SK-N-SH (cell line): ENCODE data around the gene PLCZ1. TPM values are rescaled to one million over a fixed set of nuclear protein-coding genes. Genes with fewer than 3 reads are reported as not detected.

Source experiments
- CTCF ChIA-PET: fragments of 300-600, 350-600 bp; formaldehyde crosslinking; extraction: SDS; loops from one replicate; lab custom pipeline; 2021; lab: Yijun Ruan, JAX
- POLR2A ChIA-PET: fragments of 350-600 bp; sonication (Branson Sonifier 250); formaldehyde crosslinking; extraction: SDS; loops from one replicate; lab custom pipeline; 2020; ENCODE audit warnings: antibody characterized with exemption, inconsistent platforms; lab: Yijun Ruan, JAX
- DNase-seq: peaks from one replicate; pipeline ENCODE4 v3.0.0; 2012
- H2AFZ ChIP-seq: fragments of 200-600 bp; sonication (generic); 2 replicates; pipeline ENCODE4 v1.8.1; 2016; ENCODE audit warnings: antibody characterized with exemption, mild to moderate bottlenecking, low read depth
- H3F3A ChIP-seq: fragments of 200-600 bp; sonication (generic); replicated peaks from 2 replicates; pipeline ENCODE3; 2016; ENCODE audit warnings: antibody characterized with exemption, mild to moderate bottlenecking; ENCODE audit not compliant: insufficient read depth
- H3K27ac ChIP-seq, 2 experiments: fragments of 200-500 bp in 1 of 2; fragments of 200-600 bp in 1 of 2; sonication (Bioruptor generic) in 1 of 2; sonication (generic), shearing (Covaris generic) in 1 of 2; 2 replicates each; pipeline versions ENCODE4 v1.5.1 to v1.6.1; 2014 to 2016; ENCODE audit warnings: low read depth in 2 of 2, inconsistent platforms in 1 of 2, low read length in 1 of 2, mild to moderate bottlenecking in 1 of 2, mixed read lengths in 1 of 2
- H3K27me3 ChIP-seq: fragments of 200-600 bp; sonication (generic), shearing (Covaris generic); 2 replicates; pipeline ENCODE4 v1.6.1; 2016; ENCODE audit warnings: mixed run types; ENCODE audit not compliant: insufficient read depth
- H3K36me3 ChIP-seq, 2 experiments: fragments of 200-500 bp in 1 of 2; fragments of 200-600 bp in 1 of 2; sonication (Bioruptor generic) in 1 of 2; sonication (generic) in 1 of 2; replicated peaks in 1 of 2; 2 replicates each; pipeline versions ENCODE3 to v1.5.1; 2014 to 2016; ENCODE audit warnings: low read length in 1 of 2, mild to moderate bottlenecking in 1 of 2; ENCODE audit not compliant: insufficient read depth in 2 of 2, control insufficient read depth in 1 of 2
- H3K4me1 ChIP-seq, 2 experiments: fragments of 200-500 bp in 1 of 2; fragments of 200-600 bp in 1 of 2; sonication (Bioruptor generic) in 1 of 2; sonication (generic), shearing (Covaris generic) in 1 of 2; 2 replicates each; pipeline versions ENCODE4 v1.5.1 to v1.6.1; 2014 to 2016; ENCODE audit warnings: low read depth in 1 of 2, low read length in 1 of 2, mixed run types in 1 of 2; ENCODE audit not compliant: insufficient read depth in 2 of 2, control insufficient read depth in 1 of 2
- H3K4me2 ChIP-seq: fragments of 200-600 bp; sonication (generic), shearing (Covaris generic); 2 replicates; pipeline ENCODE4 v1.6.1; 2017; ENCODE audit warnings: mixed run types
- H3K4me3 ChIP-seq, 2 experiments: fragments of 200-500 bp in 1 of 2; fragments of 200-600 bp in 1 of 2; sonication (Bioruptor generic) in 1 of 2; sonication (generic), shearing (Covaris generic) in 1 of 2; 2 replicates each; pipeline versions ENCODE4 v1.5.1 to v1.8.1; 2014 to 2016; ENCODE audit warnings: low read depth in 2 of 2, inconsistent platforms in 1 of 2, low read length in 1 of 2, mild to moderate bottlenecking in 1 of 2, mixed read lengths in 1 of 2, moderate library complexity in 1 of 2
- H3K79me2 ChIP-seq: fragments of 200-600 bp; sonication (generic); 2 replicates; pipeline ENCODE4 v1.8.1; 2017; ENCODE audit warnings: mild to moderate bottlenecking; ENCODE audit not compliant: insufficient read depth
- H3K9ac ChIP-seq: fragments of 200-600 bp; sonication (generic); 2 replicates; pipeline ENCODE4 v1.6.1; 2017; ENCODE audit warnings: mixed run types
- H3K9me2 ChIP-seq: fragments of 200-600 bp; sonication (generic); 2 replicates; pipeline ENCODE4 v1.6.1; 2017; ENCODE audit warnings: mixed run types
- H3K9me3 ChIP-seq: fragments of 200-600 bp; sonication (generic); 2 replicates; pipeline ENCODE4 v1.6.1; 2017; ENCODE audit warnings: mixed run types, mild to moderate bottlenecking, moderate library complexity
- H4K20me1 ChIP-seq: fragments of 200-600 bp; sonication (generic); 2 replicates; pipeline ENCODE4 v1.6.1; 2017; ENCODE audit warnings: mild to moderate bottlenecking, mixed run types; ENCODE audit not compliant: insufficient read depth
- CHD2 ChIP-seq: fragments of 150-350 bp; IDR thresholded peaks from 2 replicates; pipeline ENCODE4 v1.6.1; 2018; ENCODE audit warnings: low read length; ENCODE audit not compliant: partially characterized antibody
- EZH2phosphoT487 ChIP-seq: fragments of 200-600 bp; sonication (generic); IDR thresholded peaks from 2 replicates; pipeline ENCODE4 v1.6.1; 2017; ENCODE audit warnings: low read depth, mixed run types, mild to moderate bottlenecking, antibody characterized with exemption, moderate library complexity, borderline replicate concordance
- FOSL2 ChIP-seq: IDR thresholded peaks from 2 replicates; pipeline ENCODE4 v1.4.0; 2012; ENCODE audit warnings: low read depth, mild to moderate bottlenecking, moderate library complexity, borderline replicate concordance
- FOXM1 ChIP-seq: IDR thresholded peaks from 2 replicates; pipeline ENCODE4 v1.4.0; 2012; ENCODE audit warnings: low read depth, mild to moderate bottlenecking
- JUND ChIP-seq: IDR thresholded peaks from 2 replicates; pipeline ENCODE4 v1.4.0; 2012
- MEF2A ChIP-seq: IDR thresholded peaks from 2 replicates; pipeline ENCODE4 v1.4.0; 2012; ENCODE audit warnings: low read depth, borderline replicate concordance
- NRF1 ChIP-seq: IDR thresholded peaks from 2 replicates; pipeline ENCODE4 v1.6.1; 2012; ENCODE audit warnings: low read depth, mild to moderate bottlenecking, low read length
- RFX5 ChIP-seq: IDR thresholded peaks from 2 replicates; pipeline ENCODE4 v1.6.1; 2012; ENCODE audit warnings: mild to moderate bottlenecking, improper control_type of control experiment, low read length
- RXRA ChIP-seq: IDR thresholded peaks from 2 replicates; pipeline ENCODE4 v1.4.0; 2012; ENCODE audit warnings: low read depth, mild to moderate bottlenecking, borderline replicate concordance
- TAF1 ChIP-seq: IDR thresholded peaks from 2 replicates; pipeline ENCODE4 v1.6.1; 2012; ENCODE audit warnings: low read depth, mild to moderate bottlenecking, low read length, moderate library complexity, borderline replicate concordance
- TCF12 ChIP-seq: IDR thresholded peaks from 2 replicates; pipeline ENCODE4 v1.4.0; 2012
- YY1 ChIP-seq: IDR thresholded peaks from 2 replicates; pipeline ENCODE4 v1.4.0; 2012; ENCODE audit warnings: low read depth, mild to moderate bottlenecking
- WGBS: methylation state at CpG from one replicate; pipeline ENCODE4 v1.1.6; 2017; ENCODE audit warnings: low lambda C conversion rate; 5-methylcytosine and 5-hydroxymethylcytosine counted together
- polyA plus RNA-seq, 3 experiments: library from polyadenylated mRNA; depleted of rRNA; stranded (reverse); fragments of >200 nt; gene quantifications; 2 replicates each; pipeline ENCODE4 v1.2.3, GENCODE V29; 2012
- TF ChIP-seq, protein P1 (sequence below): fragments of 200-600 bp; sonication (generic); IDR thresholded peaks from 2 replicates; pipeline ENCODE4 v1.6.1; 2017; ENCODE audit warnings: antibody characterized with exemption, mild to moderate bottlenecking, moderate library complexity
- TF ChIP-seq, protein P2 (sequence below): IDR thresholded peaks from 2 replicates; pipeline ENCODE4 v1.4.0; 2012; ENCODE audit warnings: low read depth, borderline replicate concordance
- TF ChIP-seq, protein P3 (sequence below): IDR thresholded peaks from 2 replicates; pipeline ENCODE4 v1.4.0; 2012; ENCODE audit warnings: low read depth, borderline replicate concordance
- TF ChIP-seq, protein P4 (sequence below): IDR thresholded peaks from 2 replicates; pipeline ENCODE4 v1.4.0; 2012; ENCODE audit warnings: low read depth
- TF ChIP-seq, protein P5 (sequence below): fragments of 150-350 bp; IDR thresholded peaks from 2 replicates; pipeline ENCODE4 v1.6.1; 2016; ENCODE audit warnings: mild to moderate bottlenecking, low read depth, low read length

The PLCZ1 gene
- polyA plus RNA-seq, 1 of the 3 experiments (the other 2 are of a cell fraction): 0.15 TPM

DNA sequence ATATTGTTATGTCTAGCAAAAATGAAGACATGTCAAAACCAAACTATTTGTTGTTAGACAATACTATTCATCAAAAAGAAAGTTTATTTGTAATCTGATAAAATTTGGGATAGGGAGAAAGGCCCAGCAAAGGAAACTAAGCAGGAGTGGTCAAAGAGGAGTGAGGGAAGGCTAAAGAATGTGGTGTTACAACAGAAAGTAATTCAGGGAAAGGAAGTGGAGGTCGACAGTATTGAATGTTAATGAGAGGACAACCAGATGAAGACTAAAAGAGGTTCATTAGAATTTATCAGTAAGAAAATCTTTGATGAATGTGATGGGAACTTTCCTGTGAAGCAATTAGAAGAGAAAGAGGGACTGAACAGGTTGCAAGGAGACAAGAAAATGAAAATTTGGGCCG is 33.9 kb downstream of the PLCZ1 start:
- Histone ChIP-seq H3K4me3 (no peak overlapping the region), H3K4me1 (no peaks in the 10 kb centered on the region; a peak in 1 of 4 replicates), H3K27me3 (no peaks in the 10 kb centered on the region), H2AFZ (no peak overlapping the region), H3K9me3 (peaks cover under 1% of the 10 kb centered on the region; the same call in 1 of the 2 replicates), H3K9ac (no peak overlapping the region), H3K27ac (no peak overlapping the region), H3K79me2 (no peaks in the 10 kb centered on the region), H3K9me2 (0 out of 2 replicates have a peak, but pooled peaks cover 4% of the 10 kb centered on the region), H4K20me1 (no peaks in the 10 kb centered on the region), H3F3A (no peaks in the 10 kb centered on the region), H3K4me2 (no peak overlapping the region), H3K36me3 (no peaks in the 10 kb centered on the region)
- POLR2A ChIA-PET: no interaction called here
- DNase-seq: no peak
- CTCF ChIA-PET: no interaction called here
- TF ChIP-seq JUND (no peak), NRF1 (no peak)
- TF ChIP-seq, protein P1, sequence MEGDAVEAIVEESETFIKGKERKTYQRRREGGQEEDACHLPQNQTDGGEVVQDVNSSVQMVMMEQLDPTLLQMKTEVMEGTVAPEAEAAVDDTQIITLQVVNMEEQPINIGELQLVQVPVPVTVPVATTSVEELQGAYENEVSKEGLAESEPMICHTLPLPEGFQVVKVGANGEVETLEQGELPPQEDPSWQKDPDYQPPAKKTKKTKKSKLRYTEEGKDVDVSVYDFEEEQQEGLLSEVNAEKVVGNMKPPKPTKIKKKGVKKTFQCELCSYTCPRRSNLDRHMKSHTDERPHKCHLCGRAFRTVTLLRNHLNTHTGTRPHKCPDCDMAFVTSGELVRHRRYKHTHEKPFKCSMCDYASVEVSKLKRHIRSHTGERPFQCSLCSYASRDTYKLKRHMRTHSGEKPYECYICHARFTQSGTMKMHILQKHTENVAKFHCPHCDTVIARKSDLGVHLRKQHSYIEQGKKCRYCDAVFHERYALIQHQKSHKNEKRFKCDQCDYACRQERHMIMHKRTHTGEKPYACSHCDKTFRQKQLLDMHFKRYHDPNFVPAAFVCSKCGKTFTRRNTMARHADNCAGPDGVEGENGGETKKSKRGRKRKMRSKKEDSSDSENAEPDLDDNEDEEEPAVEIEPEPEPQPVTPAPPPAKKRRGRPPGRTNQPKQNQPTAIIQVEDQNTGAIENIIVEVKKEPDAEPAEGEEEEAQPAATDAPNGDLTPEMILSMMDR: no peak
- 27% methylated on average over 2 of the region's 2 CpGs for WGBS

DNA sequence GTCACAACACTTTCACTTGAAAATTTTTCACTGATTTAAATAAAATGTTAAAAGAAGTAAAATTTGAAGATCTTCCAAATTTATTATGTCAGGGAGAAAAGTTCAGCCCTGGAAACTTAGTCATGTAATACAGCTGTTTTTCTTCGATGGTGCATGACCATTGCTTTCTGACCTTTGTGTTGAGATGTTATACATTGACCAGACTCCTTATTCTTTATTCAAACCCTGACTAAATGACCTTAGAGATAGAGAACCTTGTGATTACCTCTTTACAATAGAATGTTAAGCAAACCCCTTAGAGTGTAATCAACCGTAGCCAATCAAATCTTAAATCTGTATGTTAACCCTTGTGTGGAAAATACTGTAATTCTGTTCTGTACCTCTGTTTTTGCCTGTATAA is 34.5 kb downstream of the PLCZ1 start:
- Histone ChIP-seq H3K9me2 (no peaks in the 10 kb centered on the region), H3K9ac (no peak overlapping the region), H3K79me2 (no peaks in the 10 kb centered on the region), H3K9me3 (no peaks in the 10 kb centered on the region; the same call in 1 of the 2 replicates), H3K4me3 (no peak overlapping the region), H2AFZ (no peak overlapping the region), H3K36me3 (no peaks in the 10 kb centered on the region), H4K20me1 (no peaks in the 10 kb centered on the region), H3K27ac (no peak overlapping the region), H3K27me3 (no peaks in the 10 kb centered on the region), H3F3A (no peaks in the 10 kb centered on the region), H3K4me1 (no peaks in the 10 kb centered on the region; a peak in 1 of 4 replicates), H3K4me2 (no peak overlapping the region)
- no peak for DNase-seq
- WGBS: 43% methylated on average over 2 of the region's 2 CpGs
- ChIA-PET CTCF (no interaction called here), POLR2A (no interaction called here)
- TF ChIP-seq NRF1 (no peak), TAF1 (no peak)
- TF ChIP-seq, protein P2, sequence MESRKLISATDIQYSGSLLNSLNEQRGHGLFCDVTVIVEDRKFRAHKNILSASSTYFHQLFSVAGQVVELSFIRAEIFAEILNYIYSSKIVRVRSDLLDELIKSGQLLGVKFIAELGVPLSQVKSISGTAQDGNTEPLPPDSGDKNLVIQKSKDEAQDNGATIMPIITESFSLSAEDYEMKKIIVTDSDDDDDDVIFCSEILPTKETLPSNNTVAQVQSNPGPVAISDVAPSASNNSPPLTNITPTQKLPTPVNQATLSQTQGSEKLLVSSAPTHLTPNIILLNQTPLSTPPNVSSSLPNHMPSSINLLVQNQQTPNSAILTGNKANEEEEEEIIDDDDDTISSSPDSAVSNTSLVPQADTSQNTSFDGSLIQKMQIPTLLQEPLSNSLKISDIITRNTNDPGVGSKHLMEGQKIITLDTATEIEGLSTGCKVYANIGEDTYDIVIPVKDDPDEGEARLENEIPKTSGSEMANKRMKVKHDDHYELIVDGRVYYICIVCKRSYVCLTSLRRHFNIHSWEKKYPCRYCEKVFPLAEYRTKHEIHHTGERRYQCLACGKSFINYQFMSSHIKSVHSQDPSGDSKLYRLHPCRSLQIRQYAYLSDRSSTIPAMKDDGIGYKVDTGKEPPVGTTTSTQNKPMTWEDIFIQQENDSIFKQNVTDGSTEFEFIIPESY: no peak

DNA sequence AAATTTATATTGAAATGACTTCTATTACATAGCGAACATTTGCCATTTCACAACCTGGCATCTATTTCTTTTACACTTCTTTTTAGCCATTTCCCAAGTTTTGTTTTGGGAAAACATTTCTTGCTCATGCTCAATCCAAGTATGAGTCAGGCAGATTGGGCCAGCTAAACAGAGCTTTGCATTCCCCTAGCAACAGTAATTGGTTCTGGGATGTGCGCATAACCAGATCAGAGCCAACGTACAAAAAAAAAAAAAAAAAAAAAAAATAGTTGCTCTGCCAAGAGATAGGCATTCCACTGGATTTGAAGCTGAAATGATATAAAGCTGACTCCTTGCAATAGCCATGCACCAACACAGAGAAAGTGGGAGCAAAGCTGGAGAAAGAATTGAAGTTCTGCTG is 37.5 kb downstream of the PLCZ1 start:
- 42% methylated on average over 3 of the region's 3 CpGs for WGBS
- H2AFZ ChIP-seq: no peak overlapping the region
- H3K9me2 ChIP-seq: no peaks in the 10 kb centered on the region
- no peaks in the 10 kb centered on the region for H3K79me2 ChIP-seq
- H3K4me2 ChIP-seq: no peak overlapping the region
- no peak overlapping the region for H3K4me3 ChIP-seq
- no peaks in the 10 kb centered on the region for H4K20me1 ChIP-seq
- ChIA-PET CTCF (no interaction called here), POLR2A (no interaction called here)
- peaks cover 6% of the 10 kb centered on the region for H3F3A ChIP-seq
- H3K27ac ChIP-seq: peak overlapping the region; percentile 34 to 65; a peak in 3 of 4 replicates
- no peaks in the 10 kb centered on the region for H3K36me3 ChIP-seq
- H3K4me1 ChIP-seq: no peaks in the 10 kb centered on the region; a peak in 1 of 4 replicates
- H3K9ac ChIP-seq: no peak overlapping the region; the same call in 1 of the 2 replicates
- no peaks in the 10 kb centered on the region for H3K9me3 ChIP-seq
- peak; percentile 1 for DNase-seq
- no peaks in the 10 kb centered on the region for H3K27me3 ChIP-seq
- peak; percentile 46; the same call in 1 of the 2 replicates for TF ChIP-seq FOSL2
- TF ChIP-seq, protein P3, sequence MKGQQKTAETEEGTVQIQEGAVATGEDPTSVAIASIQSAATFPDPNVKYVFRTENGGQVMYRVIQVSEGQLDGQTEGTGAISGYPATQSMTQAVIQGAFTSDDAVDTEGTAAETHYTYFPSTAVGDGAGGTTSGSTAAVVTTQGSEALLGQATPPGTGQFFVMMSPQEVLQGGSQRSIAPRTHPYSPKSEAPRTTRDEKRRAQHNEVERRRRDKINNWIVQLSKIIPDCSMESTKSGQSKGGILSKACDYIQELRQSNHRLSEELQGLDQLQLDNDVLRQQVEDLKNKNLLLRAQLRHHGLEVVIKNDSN: no peak
- peak; percentile 21; the same call in 1 of the 2 replicates for TF ChIP-seq NRF1
- TF ChIP-seq MEF2A: no peak
- no peak for TF ChIP-seq YY1
- TF ChIP-seq TCF12: peak; percentile 47
- no peak for TF ChIP-seq CHD2
- no peak for TF ChIP-seq EZH2phosphoT487
- no peak for TF ChIP-seq FOXM1
- TF ChIP-seq, protein P4, sequence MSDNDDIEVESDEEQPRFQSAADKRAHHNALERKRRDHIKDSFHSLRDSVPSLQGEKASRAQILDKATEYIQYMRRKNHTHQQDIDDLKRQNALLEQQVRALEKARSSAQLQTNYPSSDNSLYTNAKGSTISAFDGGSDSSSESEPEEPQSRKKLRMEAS: 0 out of 2 replicates have a peak, but pooled peaks have one; percentile 23
- no peak for TF ChIP-seq RXRA
- TF ChIP-seq, protein P5, sequence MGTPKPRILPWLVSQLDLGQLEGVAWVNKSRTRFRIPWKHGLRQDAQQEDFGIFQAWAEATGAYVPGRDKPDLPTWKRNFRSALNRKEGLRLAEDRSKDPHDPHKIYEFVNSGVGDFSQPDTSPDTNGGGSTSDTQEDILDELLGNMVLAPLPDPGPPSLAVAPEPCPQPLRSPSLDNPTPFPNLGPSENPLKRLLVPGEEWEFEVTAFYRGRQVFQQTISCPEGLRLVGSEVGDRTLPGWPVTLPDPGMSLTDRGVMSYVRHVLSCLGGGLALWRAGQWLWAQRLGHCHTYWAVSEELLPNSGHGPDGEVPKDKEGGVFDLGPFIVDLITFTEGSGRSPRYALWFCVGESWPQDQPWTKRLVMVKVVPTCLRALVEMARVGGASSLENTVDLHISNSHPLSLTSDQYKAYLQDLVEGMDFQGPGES: no peak
- no peak for TF ChIP-seq RFX5
